GM12864 (cell line): Measurements from ENCODE around the gene ATP1B4.

Experiments
- DNase-seq: peaks from one replicate; pipeline ENCODE4 v3.0.0-alpha.2; 2011; ENCODE audit warnings: low read depth
- H3K4me3 ChIP-seq: 2 replicates; pipeline ENCODE4 v1.5.1; 2011; ENCODE audit warnings: mild to moderate bottlenecking, low read depth, low read length, control low read depth
- TF ChIP-seq, protein P1 (sequence below): IDR thresholded peaks from 2 replicates; pipeline ENCODE4 v1.5.1; 2011; ENCODE audit warnings: low read depth, mild to moderate bottlenecking, moderate library complexity, low read length, control low read depth, inconsistent platforms; ENCODE audit errors: missing control alignments

ATP1B4 gene

DNA sequence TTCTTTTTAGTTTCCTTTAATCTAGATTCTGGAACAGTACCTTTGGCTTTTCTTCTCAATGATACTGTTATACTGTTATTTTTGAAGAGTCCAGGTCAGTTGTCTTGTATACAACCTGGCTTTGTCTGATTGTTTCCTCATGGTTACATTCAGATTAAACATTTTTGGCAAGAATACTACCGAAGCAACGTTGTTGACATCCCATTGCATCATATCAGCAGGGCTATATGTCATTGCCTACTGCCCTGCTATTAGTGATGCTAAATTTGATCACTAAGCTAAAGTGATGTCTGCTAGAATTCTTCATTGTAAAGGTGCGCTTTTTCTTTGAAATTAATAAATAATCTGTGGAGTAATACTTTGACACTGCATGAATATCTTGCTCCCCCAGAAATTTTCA, 5.8 kb upstream of the ATP1B4 start:
- H3K4me3 ChIP-seq = no peak overlapping the region
- TF ChIP-seq, protein P1, sequence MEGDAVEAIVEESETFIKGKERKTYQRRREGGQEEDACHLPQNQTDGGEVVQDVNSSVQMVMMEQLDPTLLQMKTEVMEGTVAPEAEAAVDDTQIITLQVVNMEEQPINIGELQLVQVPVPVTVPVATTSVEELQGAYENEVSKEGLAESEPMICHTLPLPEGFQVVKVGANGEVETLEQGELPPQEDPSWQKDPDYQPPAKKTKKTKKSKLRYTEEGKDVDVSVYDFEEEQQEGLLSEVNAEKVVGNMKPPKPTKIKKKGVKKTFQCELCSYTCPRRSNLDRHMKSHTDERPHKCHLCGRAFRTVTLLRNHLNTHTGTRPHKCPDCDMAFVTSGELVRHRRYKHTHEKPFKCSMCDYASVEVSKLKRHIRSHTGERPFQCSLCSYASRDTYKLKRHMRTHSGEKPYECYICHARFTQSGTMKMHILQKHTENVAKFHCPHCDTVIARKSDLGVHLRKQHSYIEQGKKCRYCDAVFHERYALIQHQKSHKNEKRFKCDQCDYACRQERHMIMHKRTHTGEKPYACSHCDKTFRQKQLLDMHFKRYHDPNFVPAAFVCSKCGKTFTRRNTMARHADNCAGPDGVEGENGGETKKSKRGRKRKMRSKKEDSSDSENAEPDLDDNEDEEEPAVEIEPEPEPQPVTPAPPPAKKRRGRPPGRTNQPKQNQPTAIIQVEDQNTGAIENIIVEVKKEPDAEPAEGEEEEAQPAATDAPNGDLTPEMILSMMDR = no peak
- no peak for DNase-seq

DNA sequence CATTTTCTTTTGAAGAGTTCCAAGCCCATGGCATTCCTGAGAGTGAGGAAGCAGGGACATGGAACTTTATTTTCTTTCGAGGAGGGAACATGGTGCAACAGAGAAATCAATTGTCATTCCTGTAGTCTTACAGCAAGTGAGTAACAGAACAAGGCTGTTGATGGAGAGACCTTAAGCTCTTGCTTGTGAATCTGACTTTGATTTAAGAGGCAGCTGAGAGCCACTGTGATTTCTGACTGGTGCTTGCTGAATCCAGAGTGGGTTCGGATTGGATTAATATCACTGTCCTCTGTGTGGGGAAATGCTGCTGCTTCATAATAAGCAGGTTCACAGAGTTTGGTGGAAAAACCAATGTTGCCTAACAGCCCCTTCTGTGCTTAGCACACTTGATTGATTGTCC, 4.7 kb upstream of the ATP1B4 start:
- no peak for DNase-seq
- TF ChIP-seq, protein P1 = no peak

DNA sequence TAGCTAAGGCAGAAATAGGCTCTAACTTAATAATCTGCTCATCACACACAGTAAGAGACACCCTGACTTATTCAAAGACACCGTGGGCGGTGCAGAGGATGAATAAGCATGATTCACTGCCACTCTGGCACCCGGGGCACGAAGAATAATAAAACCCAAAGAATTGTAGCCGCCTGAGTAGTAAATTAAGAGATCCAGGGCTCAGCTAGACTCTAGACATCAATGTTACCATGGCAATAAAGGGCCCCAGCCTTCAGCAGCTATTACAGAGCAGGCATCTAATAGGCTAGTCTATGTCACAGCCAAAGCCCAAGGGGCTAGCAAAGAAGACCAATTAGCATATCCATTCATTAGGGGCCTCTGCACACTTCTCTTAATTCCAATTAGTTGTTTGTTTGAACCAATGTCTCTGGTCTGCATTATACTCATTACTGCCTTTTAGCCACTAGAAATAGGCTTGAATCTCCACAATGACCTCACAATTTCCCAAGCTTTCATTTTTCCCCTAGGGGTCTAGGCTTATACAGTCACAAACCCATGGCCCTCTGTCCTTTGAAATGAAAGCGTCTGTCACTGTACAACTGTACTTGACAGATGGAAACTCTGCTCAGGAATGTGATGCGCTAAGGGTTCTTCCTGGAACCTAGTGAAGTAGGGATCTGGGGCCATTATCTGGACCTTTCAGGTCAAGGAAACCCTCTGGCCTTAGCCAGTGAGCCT, 3.0 kb upstream of the ATP1B4 start:
- no peak for DNase-seq
- TF ChIP-seq, protein P1 = no peak

More for the DNA sequence above, 4.7 kb upstream of the ATP1B4 start:
- H3K4me3 ChIP-seq = no peak overlapping the region

DNA sequence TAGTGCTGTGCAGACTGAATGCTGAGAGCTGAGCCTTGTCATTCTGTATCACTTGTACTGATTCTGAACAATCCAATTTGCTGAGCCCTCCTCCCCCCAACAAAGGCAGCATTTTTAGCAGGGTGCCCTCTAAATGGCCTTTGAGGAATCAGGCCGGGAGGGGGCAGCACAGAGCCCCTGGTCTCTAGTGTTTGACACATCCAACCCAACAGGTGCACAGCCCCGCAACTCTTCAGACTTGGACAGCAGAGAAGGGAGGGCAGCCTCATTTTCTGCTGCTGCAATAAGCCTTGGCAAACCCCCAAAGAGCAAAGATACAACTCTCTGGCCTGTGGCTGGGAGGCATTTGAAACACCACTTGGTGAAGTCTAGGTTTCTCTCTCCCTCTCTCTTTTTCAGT, 3.4 kb downstream of the ATP1B4 start:
- DNase-seq = no peak
- TF ChIP-seq, protein P1 = peak; percentile 67

More for the DNA sequence above, 3.0 kb upstream of the ATP1B4 start:
- H3K4me3 ChIP-seq = no peak overlapping the region

DNA sequence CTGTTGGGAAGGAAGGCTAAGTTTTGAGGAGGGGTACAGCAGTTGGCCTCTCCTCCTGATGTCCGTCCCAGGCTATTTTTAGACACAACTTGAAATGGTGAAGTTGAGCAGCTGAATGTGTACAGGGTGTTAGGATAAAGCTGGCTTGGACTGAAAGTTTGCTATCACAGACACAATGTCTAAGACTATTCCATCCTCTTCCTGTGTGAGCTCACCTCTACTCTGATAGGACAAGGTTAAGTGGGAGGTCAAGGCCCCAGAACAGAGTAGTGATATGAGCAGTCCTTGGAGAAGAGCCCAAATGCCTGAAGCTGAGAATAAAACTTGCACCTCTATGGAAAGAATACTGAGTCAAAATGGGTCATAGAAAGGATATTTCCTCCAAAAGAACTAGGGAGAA, 4.1 kb downstream of the ATP1B4 start:
- H3K4me3 ChIP-seq = no peak overlapping the region
- DNase-seq = no peak
- TF ChIP-seq, protein P1 = no peak

More for the DNA sequence above, 3.4 kb downstream of the ATP1B4 start:
- H3K4me3 ChIP-seq = no peak overlapping the region

DNA sequence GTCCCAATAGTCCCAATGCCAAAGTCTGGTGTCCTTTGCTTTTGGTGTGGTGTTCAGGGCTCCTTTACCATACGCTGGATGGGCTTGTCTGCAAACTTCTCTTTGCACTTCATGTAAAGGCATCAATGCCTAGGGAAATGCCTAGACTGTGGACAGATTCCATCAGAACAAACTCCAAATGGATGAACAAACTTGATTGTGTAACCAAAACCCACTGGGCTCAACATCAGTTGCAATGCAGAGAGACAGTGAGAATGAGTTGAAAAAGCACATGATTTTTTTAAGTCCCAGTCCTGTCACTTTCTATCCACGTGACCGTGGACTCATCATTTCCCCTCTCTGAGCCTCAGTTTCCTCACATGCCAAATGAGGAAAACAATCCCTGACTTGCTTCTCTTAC, 4.9 kb downstream of the ATP1B4 start:
- TF ChIP-seq, protein P1 = no peak
- no peak for DNase-seq
- no peak overlapping the region for H3K4me3 ChIP-seq
